HL-60 (cell line): ENCODE data around the gene NHERF1.

Experiments used
- CTCF ChIP-seq: IDR thresholded peaks from one replicate; pipeline ENCODE4 v1.5.1; 2011; ENCODE audit warnings: low read length, control low read depth, inconsistent platforms; ENCODE audit not compliant: insufficient read depth
- GABPA ChIP-seq: IDR thresholded peaks from 2 replicates; pipeline ENCODE4 v1.6.1; 2012; ENCODE audit warnings: low read depth
- POLR2AphosphoS5 ChIP-seq: IDR thresholded peaks from 2 replicates; pipeline ENCODE4 v1.6.1; 2012; ENCODE audit warnings: low read depth
- REST ChIP-seq: IDR thresholded peaks from 2 replicates; pipeline ENCODE4 v1.6.1; 2012; ENCODE audit warnings: low read depth; ENCODE audit not compliant: insufficient replicate concordance
- SPI1 ChIP-seq: IDR thresholded peaks from 2 replicates; pipeline ENCODE4 v1.6.1; 2012; ENCODE audit warnings: low read depth, mild to moderate bottlenecking, borderline replicate concordance

GRCh38 chr17:74757931-74758847 is 9.8 kb downstream of the NHERF1 start:
- TF ChIP-seq POLR2AphosphoS5: no peak
- TF ChIP-seq CTCF: no peak
- TF ChIP-seq GABPA: no peak
- no peak for TF ChIP-seq REST
- TF ChIP-seq SPI1: no peak
